ENCODE results near the gene KCNMA1.

KCNMA1 gene

GRCh38 chr10:77283326-77283725, 354.3 kb downstream of the KCNMA1 start:
- TF ChIP-seq Cebpa-rat (IDR thresholded peaks at IDR 0.05), result no peak
- Histone ChIP-seq H3K4me1 (peaks cover 4 to 38% (median 24%) of the 10 kb centered on the region in 10 experiments; a peak in 17 of 20 replicates), H3K27ac (no peak overlapping the region), H3K4me2 (no peak overlapping the region), H3K27me3 (no peaks in the 10 kb centered on the region), H4K20me1 (peaks cover 0 to 96% (median 0%) of the 10 kb centered on the region in 11 experiments; a peak in 3 of 22 replicates), H3K36me3 (no peaks in the 10 kb centered on the region), H3K9ac (no peak overlapping the region), H3K9me3 (replicated peaks in 1 of 11) (peaks cover 11 to 19% (median 15%) of the 10 kb centered on the region in 11 experiments), H3K4me3 (no peak overlapping the region)

- Histone ChIP-seq H3K9ac (no peak overlapping the region), H3K27me3 (no peaks in the 10 kb centered on the region), H3K27ac (no peak overlapping the region), H4K20me1 (peaks cover 0 to 96% (median 0%) of the 10 kb centered on the region in 11 experiments; a peak in 3 of 22 replicates), H3K4me2 (peak overlapping the region in 9 of 11 experiments; percentile 19 to 77 (median 65); a peak in 19 of 22 replicates), H3K4me3 (no peak overlapping the region), H3K9me3 (replicated peaks in 1 of 11) (peaks cover 11 to 19% (median 15%) of the 10 kb centered on the region in 11 experiments), H3K36me3 (no peaks in the 10 kb centered on the region), H3K4me1 (peaks cover 4 to 45% (median 26%) of the 10 kb centered on the region in 10 experiments; a peak in 17 of 20 replicates)
- no peak for TF ChIP-seq Cebpa-rat (IDR thresholded peaks at IDR 0.05)
These were observed 355.4 kb downstream of the KCNMA1 start for GRCh38 chr10:77282163-77282562.

DNA sequence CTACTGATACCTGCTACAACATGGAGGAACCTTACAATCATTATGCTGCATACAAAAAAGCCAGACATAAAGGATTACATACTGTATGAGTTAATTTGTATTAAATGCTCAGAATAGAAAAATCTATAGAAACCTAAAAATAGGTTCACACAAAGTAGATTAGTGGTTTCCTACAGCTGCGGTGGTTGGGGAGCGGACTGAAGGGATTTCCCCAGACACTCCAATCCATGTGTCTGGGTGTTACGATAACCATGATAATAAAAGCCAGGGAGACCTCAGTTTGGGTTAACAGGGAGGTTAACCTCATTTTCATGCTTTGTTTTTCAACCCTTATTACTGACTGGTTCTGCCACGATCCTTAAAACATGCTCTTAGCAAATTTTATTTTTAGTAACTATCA, 355.9 kb downstream of the KCNMA1 start:
- no peak overlapping the region for H3K27ac ChIP-seq
- no peak overlapping the region for H3K9ac ChIP-seq
- H3K9me3 ChIP-seq (replicated peaks in 1 of 11), result peaks cover 11 to 19% (median 15%) of the 10 kb centered on the region in 11 experiments
- peak overlapping the region in 9 of 11 experiments; percentile 19 to 77 (median 65); a peak in 19 of 22 replicates for H3K4me2 ChIP-seq
- no peak for TF ChIP-seq Cebpa-rat (IDR thresholded peaks at IDR 0.05)
- peaks cover 4 to 49% (median 28%) of the 10 kb centered on the region in 10 experiments; a peak in 17 of 20 replicates for H3K4me1 ChIP-seq
- no peaks in the 10 kb centered on the region for H3K36me3 ChIP-seq
- no peak overlapping the region for H3K4me3 ChIP-seq
- H4K20me1 ChIP-seq, result peaks cover 0 to 96% (median 0%) of the 10 kb centered on the region in 11 experiments; a peak in 2 of 22 replicates
- no peaks in the 10 kb centered on the region for H3K27me3 ChIP-seq

DNA sequence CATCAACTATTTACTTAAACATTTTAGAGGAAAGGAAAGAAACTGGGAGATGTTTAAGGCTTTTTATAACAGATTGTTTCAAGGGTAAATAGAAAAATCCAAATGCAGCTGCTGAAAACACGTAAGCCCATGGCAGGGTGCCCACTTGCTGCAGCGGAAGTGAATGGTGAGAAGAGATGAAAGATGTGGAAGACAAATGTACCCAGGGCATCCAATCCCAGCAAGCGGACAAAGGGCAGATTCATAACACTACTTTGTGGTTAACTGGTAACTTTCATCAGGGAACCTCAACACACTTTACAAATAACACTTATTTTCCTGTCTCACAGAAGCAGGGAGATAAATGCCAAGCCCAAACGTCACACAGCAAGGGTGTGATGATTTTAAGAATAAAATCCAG, 358.4 kb downstream of the KCNMA1 start:
- Histone ChIP-seq H3K9me3 (replicated peaks in 1 of 11) (peaks cover 11 to 19% (median 15%) of the 10 kb centered on the region in 11 experiments), H3K4me1 (peaks cover 4 to 62% (median 39%) of the 10 kb centered on the region in 10 experiments; a peak in 17 of 20 replicates), H3K4me3 (no peak overlapping the region), H3K9ac (no peak overlapping the region), H3K4me2 (peak overlapping the region in 7 of 11 experiments; percentile 25 to 53 (median 44); a peak in 13 of 22 replicates), H3K27ac (no peak overlapping the region), H3K27me3 (no peaks in the 10 kb centered on the region), H4K20me1 (peaks cover 0 to 97% (median 0%) of the 10 kb centered on the region in 11 experiments; a peak in 2 of 22 replicates), H3K36me3 (no peaks in the 10 kb centered on the region)
- no peak for TF ChIP-seq Cebpa-rat (IDR thresholded peaks at IDR 0.05)

DNA sequence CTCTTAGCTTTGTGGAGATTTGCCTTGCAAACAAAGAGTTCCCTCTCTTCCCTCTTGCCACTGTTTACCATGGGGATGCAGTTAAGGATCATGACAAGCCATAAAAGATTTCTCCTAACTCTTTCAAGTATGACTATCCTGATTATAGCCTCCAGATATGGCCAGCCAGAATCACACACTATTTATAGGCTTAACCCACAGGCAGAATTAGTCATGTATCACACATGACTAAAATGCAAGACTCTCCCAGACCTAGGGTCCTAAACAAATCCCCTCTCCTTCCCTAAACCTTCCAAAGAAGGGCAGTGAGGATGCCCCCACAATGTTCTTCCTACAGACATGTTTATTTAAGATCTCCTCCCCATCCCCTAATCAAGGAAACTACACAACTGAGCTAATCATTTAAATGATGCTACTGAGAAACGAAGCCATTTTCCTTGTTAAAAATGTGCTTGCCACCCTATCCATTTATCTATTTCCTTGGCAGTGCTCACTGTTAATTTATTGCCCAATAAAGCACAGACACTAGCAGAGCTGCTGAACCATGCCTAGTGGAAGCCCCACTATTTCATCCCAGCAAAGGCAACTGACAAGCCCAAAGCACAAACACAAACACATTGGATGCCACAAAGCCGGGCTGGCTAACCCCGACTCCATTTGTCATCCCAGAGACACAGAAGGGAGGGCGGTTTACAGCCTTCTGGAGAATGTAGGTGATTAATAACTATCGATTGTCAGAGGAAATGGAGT, 363.4 kb downstream of the KCNMA1 start:
- no peak overlapping the region for H3K27ac ChIP-seq
- peaks cover 0 to 33% (median 21%) of the 10 kb centered on the region in 10 experiments; a peak in 15 of 20 replicates for H3K4me1 ChIP-seq
- no peaks in the 10 kb centered on the region for H3K27me3 ChIP-seq
- peaks cover 0 to 1% (median 0%) of the 10 kb centered on the region in 11 experiments; a peak in 2 of 22 replicates for H3K9me3 ChIP-seq (replicated peaks in 1 of 11)
- H3K4me3 ChIP-seq, result no peak overlapping the region
- no peak overlapping the region for H3K4me2 ChIP-seq
- H3K9ac ChIP-seq, result no peak overlapping the region
- H4K20me1 ChIP-seq, result peaks cover 0 to 100% (median 0%) of the 10 kb centered on the region in 11 experiments; a peak in 2 of 22 replicates
- no peaks in the 10 kb centered on the region for H3K36me3 ChIP-seq
- no peak for TF ChIP-seq Cebpa-rat (IDR thresholded peaks at IDR 0.05)

GRCh38 chr10:77269163-77269562, 368.4 kb downstream of the KCNMA1 start:
- no peaks in the 10 kb centered on the region for H3K36me3 ChIP-seq
- no peaks in the 10 kb centered on the region for H3K27me3 ChIP-seq
- no peak overlapping the region for H3K27ac ChIP-seq
- TF ChIP-seq Cebpa-rat (IDR thresholded peaks at IDR 0.05), result no peak
- H3K4me1 ChIP-seq, result peaks cover 6 to 18% (median 9%) of the 10 kb centered on the region in 10 experiments
- no peak overlapping the region for H3K4me3 ChIP-seq
- no peak overlapping the region for H3K9ac ChIP-seq
- peaks cover 0 to 100% (median 0%) of the 10 kb centered on the region in 11 experiments; a peak in 2 of 22 replicates for H4K20me1 ChIP-seq
- no peaks in the 10 kb centered on the region for H3K9me3 ChIP-seq (replicated peaks in 1 of 11)
- no peak overlapping the region for H3K4me2 ChIP-seq

DNA sequence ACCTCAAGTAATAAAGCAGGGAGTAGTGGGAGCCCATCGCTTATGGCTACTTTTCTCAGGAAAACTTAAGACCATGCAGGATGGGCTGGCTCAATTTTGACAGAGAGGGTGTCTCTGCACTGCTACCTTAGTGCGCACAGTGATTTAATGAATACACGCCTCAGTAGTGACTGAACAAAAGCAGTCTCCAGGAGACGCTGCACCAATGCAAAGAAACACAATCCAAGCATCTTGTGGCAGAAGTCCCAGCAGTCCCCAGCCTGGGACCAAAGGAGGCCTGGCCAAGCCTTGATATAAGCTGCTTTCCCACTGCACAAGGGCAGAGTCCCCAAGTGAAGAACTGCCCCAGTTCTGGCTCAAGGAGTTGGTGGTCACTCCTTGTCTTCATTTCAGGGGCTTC, 368.9 kb downstream of the KCNMA1 start:
- H3K27me3 ChIP-seq, result no peaks in the 10 kb centered on the region
- H3K27ac ChIP-seq, result no peak overlapping the region
- H3K4me3 ChIP-seq, result no peak overlapping the region
- TF ChIP-seq Cebpa-rat (IDR thresholded peaks at IDR 0.05), result no peak
- H4K20me1 ChIP-seq, result peaks cover 0 to 100% (median 0%) of the 10 kb centered on the region in 11 experiments; a peak in 2 of 22 replicates
- no peaks in the 10 kb centered on the region for H3K9me3 ChIP-seq (replicated peaks in 1 of 11)
- H3K9ac ChIP-seq, result no peak overlapping the region
- H3K36me3 ChIP-seq, result no peaks in the 10 kb centered on the region
- no peak overlapping the region for H3K4me2 ChIP-seq
- peaks cover 10 to 22% (median 14%) of the 10 kb centered on the region in 10 experiments for H3K4me1 ChIP-seq

- Histone ChIP-seq H3K4me3 (no peak overlapping the region), H3K4me1 (peaks cover 10 to 30% (median 19%) of the 10 kb centered on the region in 10 experiments), H3K27me3 (no peaks in the 10 kb centered on the region), H3K9me3 (replicated peaks in 1 of 11) (no peaks in the 10 kb centered on the region), H3K4me2 (peak overlapping the region in 2 of 11 experiments; percentile 10 to 13; a peak in 1 of 22 replicates), H3K36me3 (no peaks in the 10 kb centered on the region), H3K27ac (no peak overlapping the region), H3K9ac (no peak overlapping the region), H4K20me1 (peaks cover 0 to 100% (median 0%) of the 10 kb centered on the region in 11 experiments; a peak in 2 of 22 replicates)
- TF ChIP-seq Cebpa-rat (IDR thresholded peaks at IDR 0.05), result no peak
These were observed 369.6 kb downstream of the KCNMA1 start for GRCh38 chr10:77267703-77268675.

All from BLaER1 treated with 17β-estradiol and CSF1 and Interleukin-3, amounts not matched to agents 10 nM and 100 nM (cell line).